Measurements from ENCODE around the gene ZNF143. TPM values are rescaled to one million over a fixed set of nuclear protein-coding genes. Genes with fewer than 3 reads are reported as not detected.

ZNF143 gene
- total and polyA plus RNA-seq, 2 of the 13 experiments (the other 11 are each of a cell fraction or from before 2014, with no cell fraction given): 22.4 to 35.6 TPM

- TF ChIP-seq HNF1B (CRISPR knock-in tag; IDR thresholded peaks at IDR 0.05) (peak; percentile 83; the same call in 1 of the 2 replicates), MAF1 (CRISPR knock-in tag; IDR thresholded peaks at IDR 0.05; ENCODE audit: borderline replicate concordance) (no peak), CTCF (CRISPR knock-in tag; IDR thresholded peaks at IDR 0.05) (no peak), AFF4 (CRISPR knock-in tag; IDR thresholded peaks at IDR 0.05) (no peak), HNF4A (CRISPR knock-in tag; IDR thresholded peaks at IDR 0.05) (no peak), ONECUT2 (CRISPR knock-in tag; IDR thresholded peaks at IDR 0.05) (no peak), CHD4 (IDR thresholded peaks at IDR 0.05; ENCODE audit: borderline replicate concordance, low read length) (no peak), REST (IDR thresholded peaks at IDR 0.05; ENCODE audit: borderline replicate concordance in 1 of 2, low read depth in 1 of 2, low read length in 2 of 2) (no peak), POGZ (CRISPR knock-in tag; IDR thresholded peaks at IDR 0.05) (peak; percentile 73), ZNF720 (CRISPR knock-in tag; IDR thresholded peaks at IDR 0.05) (no peak), ZGPAT (CRISPR knock-in tag; IDR thresholded peaks at IDR 0.05) (peak; percentile 80), PCBP1 (IDR thresholded peaks at IDR 0.05; ENCODE audit: borderline replicate concordance, low read depth, low read length) (no peak), MED13 (CRISPR knock-in tag; IDR thresholded peaks at IDR 0.05) (no peak), ZNF660 (CRISPR knock-in tag; IDR thresholded peaks at IDR 0.05; ENCODE audit: borderline replicate concordance, low read depth) (no peak), MXD4 (CRISPR knock-in tag; IDR thresholded peaks at IDR 0.05) (peak; percentile 35; the same call in 1 of the 2 replicates), ZNF331 (CRISPR knock-in tag; IDR thresholded peaks at IDR 0.05) (peak; percentile 85; the same call in 1 of the 2 replicates), RARA (CRISPR knock-in tag; IDR thresholded peaks at IDR 0.05) (peak; percentile 51)
Observed at GRCh38 chr11:9565822-9566560, 105.2 kb downstream of the ZNF143 start (continued).
